Liver (tissue), 9 donors: ENCODE data around the gene PPDPF. TPM values are rescaled to one million over a fixed set of nuclear protein-coding genes. Genes with fewer than 3 reads are reported as not detected.

ENCODE experiments used
- DNase-seq: peaks from one replicate; pipeline ENCODE4 v3.0.0-alpha.2; 2017; ENCODE audit warnings: low spot score
- H3K27ac ChIP-seq, 2 donors: one replicate each; pipeline ENCODE4 v1.7.0; 2013; ENCODE audit warnings: inconsistent platforms in 2 of 2, low read length in 2 of 2, control low read depth in 1 of 2, low read depth in 1 of 2, mild to moderate bottlenecking in 1 of 2
- H3K27me3 ChIP-seq, 4 donors: one replicate each; pipeline versions ENCODE4 v1.6.1 to v1.7.0; 2013; ENCODE audit warnings: low read length in 3 of 4, inconsistent platforms in 1 of 4, mild to moderate bottlenecking in 1 of 4, moderate library complexity in 1 of 4; ENCODE audit not compliant: control insufficient read depth in 4 of 4, insufficient read depth in 4 of 4
- H3K36me3 ChIP-seq, 4 donors: one replicate each; pipeline versions ENCODE4 v1.6.1 to v1.7.0; 2013; ENCODE audit warnings: low read length in 3 of 4, mild to moderate bottlenecking in 3 of 4, low read depth in 1 of 4, moderate library complexity in 1 of 4; ENCODE audit not compliant: control insufficient read depth in 4 of 4, insufficient read depth in 3 of 4
- H3K4me1 ChIP-seq, 4 donors: one replicate each; pipeline versions ENCODE4 v1.6.1 to v1.7.0; 2013; ENCODE audit warnings: low read length in 3 of 4, mild to moderate bottlenecking in 3 of 4, moderate library complexity in 1 of 4; ENCODE audit not compliant: control insufficient read depth in 4 of 4, insufficient read depth in 4 of 4
- H3K4me3 ChIP-seq, 3 donors: one replicate each; pipeline versions ENCODE4 v1.6.1 to v1.7.0; 2013; ENCODE audit warnings: low read length in 3 of 3, control low read depth in 1 of 3, low read depth in 1 of 3, mild to moderate bottlenecking in 1 of 3
- H3K9ac ChIP-seq, 2 donors: one replicate each; pipeline ENCODE4 v1.7.0; 2013; ENCODE audit warnings: low read length in 2 of 2, mild to moderate bottlenecking in 2 of 2, moderate library complexity in 2 of 2, control low read depth in 1 of 2, low read depth in 1 of 2
- H3K9me3 ChIP-seq, 4 donors: one replicate each; pipeline versions ENCODE4 v1.6.1 to v1.7.0; 2013; ENCODE audit warnings: low read length in 3 of 4; ENCODE audit not compliant: control insufficient read depth in 4 of 4
- ATF3 ChIP-seq: IDR thresholded peaks from 2 replicates; pipeline ENCODE4 v1.6.1; 2016; ENCODE audit warnings: antibody characterized with exemption
- CTCF ChIP-seq: fragments of 150-350 bp; IDR thresholded peaks from 2 replicates; pipeline ENCODE4 v1.5.1; 2017; ENCODE audit warnings: improper control_type of control experiment, low read depth, low read length; ENCODE audit not compliant: missing input control
- FOXA1 ChIP-seq: IDR thresholded peaks from 2 replicates; pipeline ENCODE4 v1.6.1; 2016; ENCODE audit warnings: antibody characterized with exemption
- FOXA2 ChIP-seq: IDR thresholded peaks from 2 replicates; pipeline ENCODE4 v1.6.1; 2016; ENCODE audit warnings: antibody characterized with exemption
- GABPA ChIP-seq, 2 donors: IDR thresholded peaks in 1 of 2; conservative IDR thresholded peaks in 1 of 2; 2 replicates each; pipeline ENCODE4 v1.6.1; 2016; ENCODE audit warnings: antibody characterized with exemption in 2 of 2, mild to moderate bottlenecking in 1 of 2, moderate library complexity in 1 of 2
- HNF4A ChIP-seq, 2 donors: conservative IDR thresholded peaks; 2 replicates each; pipeline ENCODE4 v1.6.1; 2016; ENCODE audit warnings: antibody characterized with exemption in 2 of 2, mild to moderate bottlenecking in 2 of 2
- HNF4G ChIP-seq: IDR thresholded peaks from 2 replicates; pipeline ENCODE4 v1.6.1; 2016; ENCODE audit warnings: antibody characterized with exemption
- JUND ChIP-seq, 2 donors: IDR thresholded peaks; 2 replicates each; pipeline ENCODE4 v1.6.1; 2016; ENCODE audit warnings: antibody characterized with exemption in 2 of 2
- MAX ChIP-seq: IDR thresholded peaks from 2 replicates; pipeline ENCODE4 v1.6.1; 2016; ENCODE audit warnings: antibody characterized with exemption
- NR2F2 ChIP-seq: IDR thresholded peaks from 2 replicates; pipeline ENCODE4 v1.6.1; 2016; ENCODE audit warnings: antibody characterized with exemption
- RAD21 ChIP-seq, 2 donors: IDR thresholded peaks; 2 replicates each; pipeline ENCODE4 v1.6.1; 2016; ENCODE audit warnings: antibody characterized with exemption in 2 of 2, mild to moderate bottlenecking in 2 of 2
- REST ChIP-seq: IDR thresholded peaks from 2 replicates; pipeline ENCODE4 v1.6.1; 2016; ENCODE audit warnings: antibody characterized with exemption, mild to moderate bottlenecking
- SP1 ChIP-seq: IDR thresholded peaks from 2 replicates; pipeline ENCODE4 v1.6.1; 2018; ENCODE audit warnings: antibody characterized with exemption, mild to moderate bottlenecking
- TAF1 ChIP-seq: conservative IDR thresholded peaks from 2 replicates; pipeline ENCODE4 v1.6.1; 2016; ENCODE audit warnings: antibody characterized with exemption, mild to moderate bottlenecking
- ZBTB33 ChIP-seq: IDR thresholded peaks from 2 replicates; pipeline ENCODE4 v1.6.1; 2016; ENCODE audit warnings: antibody characterized with exemption
- WGBS: extraction: QIAGEN DNeasy Blood & Tissue Kit; methylation state at CpG from one replicate; pipeline ENCODE4 v1.1.7; 2013; 5-methylcytosine and 5-hydroxymethylcytosine counted together
- polyA plus RNA-seq, 2 donors: library from polyadenylated mRNA; stranded (reverse) in 1 of 2; unstranded in 1 of 2; fragments of 200-250 nt in 1 of 2; fragments of >200 nt in 1 of 2; fragmentation: Nextera tagmentation in 1 of 2; extraction: Ambion mirVana in 1 of 2; gene quantifications; one replicate each; pipeline versions ENCODE4 v1.2.1 to v1.2.3, GENCODE V29; 2013 to 2015
- total RNA-seq, 2 donors: library from RNA; depleted of rRNA; stranded (reverse); fragments of >200 nt; gene quantifications; one replicate each; pipeline ENCODE4 v1.2.3, GENCODE V29; 2014
- donor health status: healthy.
- donor health status: healthy.
- donor health status: healthy.
- donor health status: healthy.
- donor health status: healthy.

PPDPF gene
- total and polyA plus RNA-seq, 4 donors, result 8.3 to 196 (median 25.3) TPM

- H3K4me3 ChIP-seq, result no peak overlapping the region
- DNase-seq, result no peak
- H3K27ac ChIP-seq, result no peak overlapping the region
- WGBS, result 41% methylated on average over 30 of the region's 30 CpGs
- H3K36me3 ChIP-seq, result no peaks in the 10 kb centered on the region
- no peak for TF ChIP-seq CTCF
- no peak for TF ChIP-seq JUND (IDR thresholded peaks at IDR 0.05)
- no peak for TF ChIP-seq FOXA2
- TF ChIP-seq FOXA1, result no peak
- no peak for TF ChIP-seq REST
- no peak for TF ChIP-seq HNF4A (conservative IDR thresholded peaks at IDR 0.05)
- TF ChIP-seq RAD21 (IDR thresholded peaks at IDR 0.05), result no peak
- no peak for TF ChIP-seq TAF1
- TF ChIP-seq ATF3, result no peak
- no peak for TF ChIP-seq MAX
- no peak for TF ChIP-seq GABPA (IDR thresholded peaks at IDR 0.05 in 1 of 2, conservative IDR thresholded peaks at IDR 0.05 in 1 of 2)
- no peak for TF ChIP-seq NR2F2
- no peak for TF ChIP-seq HNF4G
- TF ChIP-seq ZBTB33, result no peak
- TF ChIP-seq SP1, result no peak
- H3K4me1 ChIP-seq, result peaks cover 0 to 6% (median 2%) of the 10 kb centered on the region in 4 donors
- H3K9me3 ChIP-seq, result no peaks in the 10 kb centered on the region
- no peak overlapping the region for H3K9ac ChIP-seq
- H3K27me3 ChIP-seq, result peaks cover 3 to 23% (median 10%) of the 10 kb centered on the region in 4 donors
Observed at GRCh38 chr20:63473555-63474449, 46.8 kb upstream of the PPDPF start.
